DND-41 (cell line): ENCODE data around the gene LCN1.
"Not testable (repeated sequence)": the region's sequence is repeated elsewhere in the genome, so short reads cannot be mapped to it uniquely, and the experiment has no call there.

Experiments used
- ATAC-seq: fragments of 200-7000 bp; cut with Tn5 transposase; 3 replicates; pipeline ENCODE4 v1.9.1; 2021; ENCODE audit warnings: low read depth; ENCODE audit not compliant: insufficient read depth
- DNase-seq: peaks from one replicate; pipeline ENCODE4 v3.0.0-alpha.2; 2020
- H2AFZ ChIP-seq: 2 replicates; pipeline ENCODE4 v1.6.0; 2012; ENCODE audit warnings: low read depth, low read length
- H3K27ac ChIP-seq: 2 replicates; pipeline ENCODE4 v1.5.1; 2012; ENCODE audit warnings: low read length, inconsistent platforms
- H3K27me3 ChIP-seq: fragments of 200-600 bp; sonication (generic); 2 replicates; pipeline ENCODE4 v1.6.0; 2012; ENCODE audit warnings: low read length, mild to moderate bottlenecking, inconsistent platforms; ENCODE audit not compliant: insufficient read depth, poor library complexity
- H3K36me3 ChIP-seq: 2 replicates; pipeline ENCODE4 v1.5.1; 2012; ENCODE audit warnings: low read length, inconsistent platforms; ENCODE audit not compliant: insufficient read depth
- H3K4me1 ChIP-seq: 2 replicates; pipeline ENCODE4 v1.5.1; 2012; ENCODE audit warnings: mild to moderate bottlenecking, low read length; ENCODE audit not compliant: insufficient read depth
- H3K4me2 ChIP-seq: 2 replicates; pipeline ENCODE4 v1.6.0; 2012; ENCODE audit warnings: mild to moderate bottlenecking, moderate library complexity, low read length, inconsistent platforms; ENCODE audit not compliant: insufficient read depth
- H3K4me3 ChIP-seq, 2 experiments: fragments of 200-600 bp in 1 of 2; shearing (Covaris generic) in 1 of 2; 2 replicates each; pipeline ENCODE4 v1.5.1; 2012 to 2016; ENCODE audit warnings: inconsistent platforms in 2 of 2, low read length in 2 of 2, mild to moderate bottlenecking in 2 of 2, low read depth in 1 of 2, moderate library complexity in 1 of 2
- H3K79me2 ChIP-seq: 2 replicates; pipeline ENCODE4 v1.6.0; 2012; ENCODE audit warnings: low read length, inconsistent platforms; ENCODE audit not compliant: insufficient read depth
- H3K9ac ChIP-seq: 2 replicates; pipeline ENCODE4 v1.6.0; 2012; ENCODE audit warnings: low read depth, mild to moderate bottlenecking, inconsistent platforms, low read length, moderate library complexity
- H3K9me3 ChIP-seq: 2 replicates; pipeline ENCODE4 v1.5.1; 2012; ENCODE audit warnings: low read length, moderate library complexity, mild to moderate bottlenecking, inconsistent platforms; ENCODE audit not compliant: insufficient read depth, severe bottlenecking
- H4K20me1 ChIP-seq: 2 replicates; pipeline ENCODE4 v1.6.0; 2012; ENCODE audit warnings: low read length; ENCODE audit not compliant: insufficient read depth
- EZH2 ChIP-seq: IDR thresholded peaks from 3 replicates; pipeline ENCODE4 v1.6.1; 2012; ENCODE audit warnings: borderline replicate concordance, low read depth, mild to moderate bottlenecking, moderate library complexity, low read length, inconsistent platforms; ENCODE audit not compliant: severe bottlenecking
- TF ChIP-seq, protein P1 (sequence below): IDR thresholded peaks from 2 replicates; pipeline ENCODE4 v1.5.1; 2012; ENCODE audit warnings: borderline replicate concordance, low read length, moderate library complexity, mild to moderate bottlenecking; ENCODE audit not compliant: poor library complexity, severe bottlenecking; ENCODE audit errors: extremely low read depth

LCN1 gene

DNA sequence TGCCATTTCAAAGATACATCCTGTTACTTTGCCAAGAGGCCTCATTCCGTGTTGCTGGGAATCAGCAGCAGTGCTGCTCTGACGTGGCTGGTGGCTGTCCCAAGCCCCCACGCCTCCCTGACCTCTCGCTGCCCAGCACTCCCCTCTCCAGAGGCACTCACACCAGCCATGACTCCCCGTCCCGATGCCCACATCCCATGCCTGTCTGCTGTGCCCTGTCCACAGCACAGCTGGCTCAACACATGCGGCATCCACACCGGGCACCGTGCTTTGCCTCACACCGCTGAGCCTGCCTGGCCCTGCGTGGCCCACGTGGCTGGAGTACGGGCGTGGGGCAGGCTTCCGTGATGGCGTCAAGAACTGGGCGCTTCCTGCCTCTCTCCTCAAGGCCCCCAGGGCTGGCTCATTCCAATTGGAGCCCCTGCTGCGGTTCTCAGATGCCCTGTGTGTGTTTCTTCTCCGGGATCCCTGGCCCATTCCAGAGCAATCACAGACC, 7.8 kb upstream of the LCN1 start:
- Histone ChIP-seq H3K4me2 (no peak overlapping the region), H2AFZ (no peak overlapping the region), H3K9me3 (no peaks in the 10 kb centered on the region), H3K79me2 (no peaks in the 10 kb centered on the region), H3K36me3 (no peaks in the 10 kb centered on the region), H3K4me3 (no peak overlapping the region), H3K27ac (no peak overlapping the region), H4K20me1 (no peaks in the 10 kb centered on the region), H3K27me3 (no peaks in the 10 kb centered on the region), H3K4me1 (no peaks in the 10 kb centered on the region), H3K9ac (no peak overlapping the region)
- no peak for DNase-seq
- no peak for TF ChIP-seq EZH2
- TF ChIP-seq, protein P1, sequence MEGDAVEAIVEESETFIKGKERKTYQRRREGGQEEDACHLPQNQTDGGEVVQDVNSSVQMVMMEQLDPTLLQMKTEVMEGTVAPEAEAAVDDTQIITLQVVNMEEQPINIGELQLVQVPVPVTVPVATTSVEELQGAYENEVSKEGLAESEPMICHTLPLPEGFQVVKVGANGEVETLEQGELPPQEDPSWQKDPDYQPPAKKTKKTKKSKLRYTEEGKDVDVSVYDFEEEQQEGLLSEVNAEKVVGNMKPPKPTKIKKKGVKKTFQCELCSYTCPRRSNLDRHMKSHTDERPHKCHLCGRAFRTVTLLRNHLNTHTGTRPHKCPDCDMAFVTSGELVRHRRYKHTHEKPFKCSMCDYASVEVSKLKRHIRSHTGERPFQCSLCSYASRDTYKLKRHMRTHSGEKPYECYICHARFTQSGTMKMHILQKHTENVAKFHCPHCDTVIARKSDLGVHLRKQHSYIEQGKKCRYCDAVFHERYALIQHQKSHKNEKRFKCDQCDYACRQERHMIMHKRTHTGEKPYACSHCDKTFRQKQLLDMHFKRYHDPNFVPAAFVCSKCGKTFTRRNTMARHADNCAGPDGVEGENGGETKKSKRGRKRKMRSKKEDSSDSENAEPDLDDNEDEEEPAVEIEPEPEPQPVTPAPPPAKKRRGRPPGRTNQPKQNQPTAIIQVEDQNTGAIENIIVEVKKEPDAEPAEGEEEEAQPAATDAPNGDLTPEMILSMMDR: no peak
- no peak for ATAC-seq

DNA sequence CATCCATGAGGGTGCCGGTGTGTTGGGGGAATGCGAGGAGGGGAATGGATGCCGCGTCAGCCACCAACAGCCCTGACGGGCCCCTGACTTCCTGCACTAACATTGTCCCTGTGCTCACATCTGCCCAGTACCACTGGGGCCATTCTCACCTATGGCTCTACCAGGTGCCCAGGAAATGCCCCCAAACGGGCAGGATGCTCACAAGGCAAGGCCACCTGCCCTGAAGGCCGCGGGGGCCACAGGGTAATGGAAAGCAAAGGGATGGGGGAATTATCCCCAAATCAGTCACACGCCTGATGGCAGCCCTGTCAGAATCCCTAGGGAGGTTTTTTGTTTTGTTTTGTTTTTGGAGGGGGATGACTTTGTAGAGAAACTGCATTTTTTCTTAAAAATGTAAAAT, 7.3 kb upstream of the LCN1 start:
- H3K27me3 ChIP-seq, DNase-seq, H3K79me2 ChIP-seq, H3K4me3 ChIP-seq, H2AFZ ChIP-seq, H3K4me2 ChIP-seq, H4K20me1 ChIP-seq, H3K9ac ChIP-seq, H3K27ac ChIP-seq, ATAC-seq, H3K4me1 ChIP-seq, H3K9me3 ChIP-seq, H3K36me3 ChIP-seq: not testable (repeated sequence)

DNA sequence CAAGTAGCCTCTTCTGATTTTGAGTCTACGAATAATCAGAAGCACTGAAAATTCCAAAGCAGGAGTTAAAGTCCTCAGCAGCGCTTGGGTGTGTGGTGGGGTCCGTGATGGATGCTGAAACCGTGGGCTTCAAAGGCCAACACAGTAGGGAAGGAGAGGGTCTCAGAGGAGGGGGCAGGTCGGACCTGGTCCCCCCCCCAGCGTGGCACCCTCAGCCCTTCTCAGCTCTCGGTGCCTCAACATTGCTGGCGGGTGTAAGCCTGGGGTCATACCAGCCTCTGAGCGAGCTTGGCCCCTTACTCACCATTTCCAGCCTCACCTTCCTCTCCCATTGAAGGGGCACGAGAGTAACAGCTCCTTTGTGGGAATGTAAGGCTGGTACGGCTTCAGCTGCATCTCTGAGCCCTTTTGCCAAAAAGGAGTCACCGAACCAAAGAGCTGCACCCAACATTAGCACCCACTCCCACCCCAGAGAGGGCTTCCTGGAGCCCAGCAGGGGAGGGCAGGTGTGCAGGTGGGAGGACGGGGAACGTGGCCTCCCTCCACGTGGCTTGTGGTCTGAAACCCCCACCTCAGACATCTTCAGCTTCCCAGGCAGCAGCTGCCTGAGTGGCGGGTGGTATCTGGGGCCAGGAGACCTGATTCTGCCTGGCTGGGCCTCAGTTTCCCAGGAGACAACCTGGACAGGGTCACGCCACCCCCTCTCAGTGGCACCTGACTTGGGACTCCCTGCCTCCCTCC, 6.7 kb upstream of the LCN1 start:
- no peak overlapping the region for H3K4me3 ChIP-seq
- DNase-seq (no peak), ATAC-seq (no peak)
- no peak overlapping the region for H2AFZ ChIP-seq
- no peaks in the 10 kb centered on the region for H3K36me3 ChIP-seq
- H3K4me2 ChIP-seq: no peak overlapping the region
- H3K27ac ChIP-seq: no peak overlapping the region
- no peaks in the 10 kb centered on the region for H3K9me3 ChIP-seq
- no peaks in the 10 kb centered on the region for H3K27me3 ChIP-seq
- no peak overlapping the region for H3K9ac ChIP-seq
- no peak for TF ChIP-seq EZH2
- TF ChIP-seq, protein P1: no peak
- no peaks in the 10 kb centered on the region for H3K4me1 ChIP-seq
- no peaks in the 10 kb centered on the region for H3K79me2 ChIP-seq
- H4K20me1 ChIP-seq: no peaks in the 10 kb centered on the region

DNA sequence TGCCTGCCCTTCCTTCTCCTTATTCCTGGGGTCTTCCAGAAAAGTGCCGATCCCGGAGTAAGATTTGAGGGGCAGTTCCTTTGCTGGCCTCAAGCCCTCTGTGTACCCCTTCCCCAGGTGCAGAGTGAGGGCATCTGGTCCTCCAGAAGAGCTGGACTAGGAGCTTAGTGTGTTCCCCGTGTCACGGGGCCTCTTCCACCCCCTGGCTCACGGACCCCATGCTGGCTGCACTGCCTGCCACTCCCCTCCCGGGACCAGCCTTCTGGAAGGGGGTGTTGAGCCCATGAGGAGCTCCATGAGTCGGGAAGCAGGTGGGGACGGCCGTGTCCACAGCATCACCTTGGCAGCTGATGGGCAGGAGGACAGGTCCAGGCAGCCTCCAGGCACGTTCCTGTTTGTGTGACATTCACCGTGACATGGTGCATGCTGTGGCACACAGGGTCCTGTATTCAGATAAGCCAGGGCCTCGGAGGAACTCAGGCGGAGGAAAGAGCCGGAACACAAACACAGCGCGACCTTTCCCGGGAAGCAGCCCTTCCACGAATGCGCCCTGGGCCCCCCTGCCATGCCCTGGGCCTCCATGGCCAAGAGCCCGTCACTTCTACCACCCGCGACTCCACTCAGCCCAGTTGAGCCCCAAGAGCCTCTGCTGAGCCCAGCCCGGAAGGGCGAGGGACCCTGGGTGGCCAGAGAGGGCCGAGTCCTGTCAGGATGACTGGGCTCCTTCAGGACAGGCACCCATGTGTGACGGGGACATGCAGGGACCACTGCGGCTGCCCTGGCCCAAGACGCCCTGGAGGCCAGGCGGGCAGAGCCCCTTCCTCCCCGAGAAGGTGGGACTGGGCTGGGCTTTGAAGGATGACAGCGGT, 5.9 kb upstream of the LCN1 start:
- TF ChIP-seq, protein P1: no peak
- no peak for TF ChIP-seq EZH2
- no peak overlapping the region for H3K4me2 ChIP-seq
- ATAC-seq: no peak

More for the DNA sequence above, 5.9 kb upstream of the LCN1 start:
- Histone ChIP-seq H3K9ac (no peak overlapping the region), H3K79me2 (no peaks in the 10 kb centered on the region), H3K9me3 (no peaks in the 10 kb centered on the region), H3K27ac (no peak overlapping the region), H3K4me3 (no peak overlapping the region), H4K20me1 (no peaks in the 10 kb centered on the region), H3K27me3 (no peaks in the 10 kb centered on the region), H2AFZ (no peak overlapping the region), H3K4me1 (no peaks in the 10 kb centered on the region), H3K36me3 (no peaks in the 10 kb centered on the region)
- no peak for DNase-seq
